ENCODE data around the gene ACBD6. TPM values are rescaled to one million over a fixed set of nuclear protein-coding genes. Genes with fewer than 3 reads are reported as not detected.
"Not testable (repeated sequence)": the region's sequence is repeated elsewhere in the genome, so short reads cannot be mapped to it uniquely, and the experiment has no call there.

ACBD6 gene
- total and polyA plus RNA-seq, 2 donors (not counting 1 experiment from before 2014, with no cell fraction given) = 52.9 to 80.9 TPM

- TF ChIP-seq CTCF (IDR thresholded peaks at IDR 0.05) (no peak), EZH2 (IDR thresholded peaks at IDR 0.05; ENCODE audit: borderline replicate concordance, insufficient read depth, low read depth, low read length, poor library complexity, severe bottlenecking) (no peak)
- Histone ChIP-seq H4K20me1 (ENCODE audit: control insufficient read depth, insufficient read depth, low read length, poor library complexity, severe bottlenecking) (peaks cover 9% of the 10 kb centered on the region), H3K27ac (ENCODE audit: low read length in 2 of 2) (no peak overlapping the region), H3K36me3 (replicated peaks in 1 of 2; ENCODE audit: control extremely low read depth in 1 of 2, control insufficient read depth in 1 of 2, extremely low read depth in 1 of 2, insufficient read depth in 2 of 2, low read length in 1 of 2) (peaks cover 0 to 3% of the 10 kb centered on the region in 2 experiments), H3K27me3 (replicated peaks in 1 of 4; ENCODE audit: control extremely low read depth in 1 of 4, control insufficient read depth in 3 of 4, insufficient read depth in 4 of 4, low read length in 3 of 4) (no peaks in the 10 kb centered on the region), H3K4me1 (ENCODE audit: control insufficient read depth in 2 of 2, insufficient read depth in 2 of 2, low read length in 2 of 2) (no peaks in the 10 kb centered on the region), H3K9ac (ENCODE audit: low read length) (no peak overlapping the region), H3K4me3 (ENCODE audit: control extremely low read depth in 1 of 5, extremely low read depth in 1 of 5, insufficient read depth in 1 of 5, low read depth in 2 of 5, low read length in 4 of 5) (no peak overlapping the region), H3K4me2 (replicated peaks; ENCODE audit: low read depth, low read length, poor library complexity, severe bottlenecking) (no peak overlapping the region), H3K9me3 (ENCODE audit: control extremely low read depth in 1 of 3, control insufficient read depth in 2 of 3, insufficient read depth in 1 of 3, low read length in 2 of 3) (peaks cover 4 to 31% (median 15%) of the 10 kb centered on the region in 3 donors), H3K79me2 (ENCODE audit: control insufficient read depth, insufficient read depth, low read length) (peaks cover 52% of the 10 kb centered on the region), H2AFZ (ENCODE audit: insufficient read depth, low read depth, low read length, poor library complexity, severe bottlenecking) (no peak overlapping the region)
- ATAC-seq (ENCODE audit: low read depth) = no peak
- ChIA-PET POLR2A (no interaction called here), CTCF (interaction anchor here (1.7 kb wide), 1 partner anchor 16 kb away, joined by 6 read pairs; no protein-coding TSS in a partner anchor)
- peaks cover 8% of the 10 kb centered on the region for H3K4me1 Mint-ChIP-seq
- no peak overlapping the region for H3K4me3 Mint-ChIP-seq
- WGBS (ENCODE audit: insufficient coverage) = 100% methylated on average over 2 of the region's 3 CpGs
- intact Hi-C loops (cut with micrococcal nuclease) = no loop called here
- no peak for DNase-seq
- no peaks in the 10 kb centered on the region for H3K27me3 Mint-ChIP-seq
- peaks cover 21% of the 10 kb centered on the region for H3K9me3 Mint-ChIP-seq (ENCODE audit: insufficient read depth)
- no peak overlapping the region for H3K27ac Mint-ChIP-seq
Measured at GRCh38 chr1:180462102-180462501, 40.3 kb downstream of the ACBD6 start.

GRCh38 chr1:180461682-180462081 lies 40.7 kb downstream of the ACBD6 start:
- H3K9ac ChIP-seq (ENCODE audit: low read length); H2AFZ ChIP-seq (ENCODE audit: insufficient read depth, low read depth, low read length, poor library complexity, severe bottlenecking); H3K4me1 ChIP-seq (ENCODE audit: control insufficient read depth in 2 of 2, insufficient read depth in 2 of 2, low read length in 2 of 2); intact Hi-C loops (cut with micrococcal nuclease); H3K27me3 Mint-ChIP-seq; H3K27ac ChIP-seq (ENCODE audit: low read length in 2 of 2); ATAC-seq (ENCODE audit: low read depth); H3K4me3 ChIP-seq (ENCODE audit: control extremely low read depth in 1 of 5, extremely low read depth in 1 of 5, insufficient read depth in 1 of 5, low read depth in 2 of 5, low read length in 4 of 5); H3K27ac Mint-ChIP-seq; H3K4me3 Mint-ChIP-seq; H3K36me3 ChIP-seq (replicated peaks in 1 of 2; ENCODE audit: control extremely low read depth in 1 of 2, control insufficient read depth in 1 of 2, extremely low read depth in 1 of 2, insufficient read depth in 2 of 2, low read length in 1 of 2); H3K27me3 ChIP-seq (replicated peaks in 1 of 4; ENCODE audit: control extremely low read depth in 1 of 4, control insufficient read depth in 3 of 4, insufficient read depth in 4 of 4, low read length in 3 of 4); DNase-seq; H3K4me2 ChIP-seq (replicated peaks; ENCODE audit: low read depth, low read length, poor library complexity, severe bottlenecking); H3K4me1 Mint-ChIP-seq; POLR2A ChIA-PET: not testable (repeated sequence)
- peaks cover 13% of the 10 kb centered on the region for H4K20me1 ChIP-seq (ENCODE audit: control insufficient read depth, insufficient read depth, low read length, poor library complexity, severe bottlenecking)
- H3K9me3 ChIP-seq (ENCODE audit: control extremely low read depth in 1 of 3, control insufficient read depth in 2 of 3, insufficient read depth in 1 of 3, low read length in 2 of 3) = peaks cover 4 to 31% (median 15%) of the 10 kb centered on the region in 3 donors
- CTCF ChIA-PET = interaction anchor here (1.7 kb wide), 1 partner anchor 16 kb away, joined by 6 read pairs; no protein-coding TSS in a partner anchor
- 100% methylated on average over 1 of the region's 4 CpGs for WGBS (ENCODE audit: insufficient coverage)
- peaks cover 21% of the 10 kb centered on the region for H3K9me3 Mint-ChIP-seq (ENCODE audit: insufficient read depth)
- peaks cover 54% of the 10 kb centered on the region for H3K79me2 ChIP-seq (ENCODE audit: control insufficient read depth, insufficient read depth, low read length)

Measured in B cell (primary cell).